BLaER1 treated with 17β-estradiol and CSF1 and Interleukin-3, amounts not matched to agents 10 nM and 100 nM (cell line): ENCODE measurements around the gene RASL12.

Experiments used
- H3K27ac ChIP-seq, 11 experiments: shearing (Covaris generic); formaldehyde crosslinking; 2 replicates each; pipeline ENCODE4 v1.8.1; 2022
- H3K27me3 ChIP-seq, 11 experiments: shearing (Covaris generic); formaldehyde crosslinking; 2 replicates each; pipeline ENCODE4 v1.8.1; 2022
- H3K36me3 ChIP-seq, 11 experiments: shearing (Covaris generic); formaldehyde crosslinking; 2 replicates each; pipeline ENCODE4 v1.8.1; 2022
- H3K4me1 ChIP-seq, 10 experiments: shearing (Covaris generic); formaldehyde crosslinking; 2 replicates each; pipeline ENCODE4 v1.8.1; 2022
- H3K4me2 ChIP-seq, 11 experiments: shearing (Covaris generic); formaldehyde crosslinking; 2 replicates each; pipeline ENCODE4 v1.8.1; 2022
- H3K4me3 ChIP-seq, 10 experiments: shearing (Covaris generic); formaldehyde crosslinking; 2 replicates each; pipeline ENCODE4 v1.8.1; 2022
- H3K9ac ChIP-seq, 11 experiments: shearing (Covaris generic); formaldehyde crosslinking; 2 replicates each; pipeline ENCODE4 v1.8.1; 2022
- H3K9me3 ChIP-seq, 11 experiments: shearing (Covaris generic); formaldehyde crosslinking; replicated peaks in 1 of 11; 2 replicates each; pipeline ENCODE4 v1.8.1; 2022
- H4K20me1 ChIP-seq, 11 experiments: shearing (Covaris generic); formaldehyde crosslinking; 2 replicates each; pipeline ENCODE4 v1.8.1; 2022
- Cebpa-rat ChIP-seq, 11 experiments: shearing (Covaris generic); IDR thresholded peaks; 2 replicates each; pipeline ENCODE4 v1.8.1; 2022

Gene RASL12

DNA sequence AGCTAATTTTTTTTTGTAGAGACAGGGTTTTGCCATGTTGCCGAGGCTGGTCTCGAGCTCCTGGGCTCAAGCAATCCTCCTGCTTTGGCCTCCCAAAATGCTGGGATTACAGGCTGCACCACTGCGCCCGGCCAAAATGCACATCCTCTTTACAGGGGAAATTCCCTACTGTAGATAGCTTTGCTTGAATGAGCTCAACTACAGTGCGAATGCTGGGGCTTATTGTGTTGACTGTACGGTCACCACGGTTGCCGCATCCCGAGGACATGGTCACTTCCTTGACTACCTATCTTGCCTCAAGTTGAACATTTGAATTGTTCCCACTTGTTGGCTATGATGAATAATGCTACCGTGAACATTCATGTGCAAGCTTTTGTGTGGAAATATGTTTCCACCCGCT is 33.1 kb downstream of the RASL12 start:
- Histone ChIP-seq H3K27me3 (no peaks in the 10 kb centered on the region), H3K36me3 (no peaks in the 10 kb centered on the region)
- no peak for TF ChIP-seq Cebpa-rat (IDR thresholded peaks at IDR 0.05)

DNA sequence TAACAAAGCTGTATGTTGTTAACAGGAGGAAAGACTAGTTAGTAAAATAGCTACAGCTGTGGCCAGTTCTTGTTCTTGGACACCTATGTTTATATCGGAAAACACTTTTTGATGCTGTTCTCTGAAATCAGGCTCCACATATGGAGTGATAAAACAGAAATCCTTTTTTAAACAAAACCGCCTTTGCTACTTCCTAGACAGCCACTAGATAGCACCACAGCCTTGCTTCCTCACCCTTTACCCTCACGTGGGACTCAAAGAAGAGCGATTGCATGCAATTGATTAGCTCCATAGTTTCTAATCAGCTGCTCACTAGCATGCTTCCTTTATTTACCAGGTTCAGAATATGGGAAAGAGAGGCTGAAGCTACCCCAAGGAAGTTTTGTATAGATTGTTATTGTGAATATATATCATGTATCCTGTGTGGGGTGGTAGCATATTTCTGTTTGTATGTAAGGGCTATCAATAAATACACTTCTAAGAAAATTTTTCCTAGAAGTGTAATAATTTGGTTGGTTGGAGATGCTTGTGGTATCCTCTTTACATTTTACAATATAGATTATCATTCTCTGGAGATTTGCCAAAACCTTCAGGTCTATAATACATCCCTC is 34.0 kb downstream of the RASL12 start:
- no peaks in the 10 kb centered on the region for H3K9me3 ChIP-seq
- H3K4me3 ChIP-seq = no peak overlapping the region
- peak overlapping the region; percentile 47 to 79 (median 62) for H3K4me2 ChIP-seq
- H3K36me3 ChIP-seq = no peaks in the 10 kb centered on the region
- H3K27me3 ChIP-seq = no peaks in the 10 kb centered on the region
- H3K27ac ChIP-seq = 0 out of 22 replicates have a peak overlapping the region, but pooled peaks of 1 of the 11 experiments have one; percentile 10
- H3K9ac ChIP-seq = peak overlapping the region in 7 of 11 experiments; percentile 15 to 50 (median 42); a peak in 9 of 22 replicates
- no peaks in the 10 kb centered on the region; a peak in 1 of 22 replicates for H4K20me1 ChIP-seq
- H3K4me1 ChIP-seq = peaks cover 12 to 26% (median 19%) of the 10 kb centered on the region in 10 experiments
- TF ChIP-seq Cebpa-rat (IDR thresholded peaks at IDR 0.05) = no peak

More for the DNA sequence above, 33.1 kb downstream of the RASL12 start:
- Histone ChIP-seq H3K4me3 (no peak overlapping the region), H3K9ac (no peak overlapping the region), H3K27ac (no peak overlapping the region), H4K20me1 (no peaks in the 10 kb centered on the region), H3K4me2 (no peak overlapping the region), H3K9me3 (no peaks in the 10 kb centered on the region), H3K4me1 (peaks cover 12 to 26% (median 18%) of the 10 kb centered on the region in 10 experiments)

DNA sequence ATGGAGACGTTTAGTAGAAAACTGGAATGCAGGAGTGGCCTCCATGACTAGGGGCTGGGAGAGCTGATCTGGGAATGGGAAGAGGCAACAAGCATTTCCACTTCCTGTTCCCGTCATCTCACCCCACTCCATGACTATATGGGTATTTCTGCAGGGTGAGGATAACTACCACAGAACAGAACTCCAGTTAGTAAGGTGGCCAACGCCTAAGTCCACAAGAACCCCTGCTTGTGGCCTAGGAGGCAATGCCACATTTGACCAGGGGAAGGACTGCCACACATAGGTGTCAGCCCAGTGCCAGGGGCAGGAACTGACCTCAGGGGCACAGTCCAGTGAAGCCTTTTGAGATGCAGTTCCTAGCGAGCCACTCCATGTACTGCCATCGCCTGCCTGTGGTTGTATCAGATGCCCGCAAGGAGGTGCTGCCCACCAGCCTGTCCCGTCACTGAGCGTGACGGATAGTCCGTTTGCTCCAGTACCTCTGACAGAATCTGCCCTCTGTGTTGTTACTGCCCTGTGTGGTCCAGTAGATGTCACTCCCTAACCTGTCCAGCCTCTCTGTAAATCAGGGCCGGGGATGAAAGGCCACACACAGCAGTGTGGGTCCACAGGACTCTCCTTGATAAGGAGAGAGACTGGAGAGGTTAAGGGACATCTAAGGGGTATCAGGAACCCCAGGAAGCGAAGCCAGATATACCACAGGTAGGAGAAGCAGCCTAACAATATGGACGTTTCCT is 34.8 kb downstream of the RASL12 start:
- TF ChIP-seq Cebpa-rat (IDR thresholded peaks at IDR 0.05) = no peak
- Histone ChIP-seq H3K9me3 (no peaks in the 10 kb centered on the region), H3K27me3 (no peaks in the 10 kb centered on the region), H3K27ac (peak overlapping the region in 2 of 11 experiments; percentile 10 to 45; a peak in 1 of 22 replicates), H4K20me1 (peaks cover 0 to 5% (median 0%) of the 10 kb centered on the region in 11 experiments; a peak in 8 of 22 replicates), H3K4me3 (no peak overlapping the region), H3K4me1 (peaks cover 19 to 32% (median 25%) of the 10 kb centered on the region in 10 experiments), H3K36me3 (no peaks in the 10 kb centered on the region), H3K4me2 (peak overlapping the region; percentile 47 to 79 (median 62)), H3K9ac (peak overlapping the region in 7 of 11 experiments; percentile 15 to 50 (median 42); a peak in 13 of 22 replicates)

DNA sequence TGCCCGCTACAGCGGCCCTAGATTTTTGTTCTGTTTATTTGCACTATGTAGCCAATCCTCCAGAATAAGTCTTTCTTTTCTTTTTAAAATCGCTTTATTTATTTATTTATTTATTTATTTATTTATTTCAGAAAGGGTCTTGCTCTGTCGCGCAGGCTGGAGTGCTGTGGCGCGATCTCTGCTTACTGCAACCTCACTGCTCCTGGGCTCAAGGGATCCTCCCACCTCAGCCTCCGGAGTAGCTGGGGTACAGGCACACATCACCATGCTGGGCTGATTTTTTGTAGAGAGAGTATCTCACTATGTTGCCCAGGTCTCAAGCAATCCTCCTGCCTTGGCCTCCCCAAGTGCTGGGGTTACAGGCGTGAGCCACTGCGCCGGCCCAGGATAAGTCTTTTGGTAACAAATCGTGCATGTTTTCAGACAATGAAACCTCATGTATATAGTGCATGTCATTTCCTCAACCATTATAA is 38.0 kb downstream of the RASL12 start:
- no peaks in the 10 kb centered on the region for H3K9me3 ChIP-seq

DNA sequence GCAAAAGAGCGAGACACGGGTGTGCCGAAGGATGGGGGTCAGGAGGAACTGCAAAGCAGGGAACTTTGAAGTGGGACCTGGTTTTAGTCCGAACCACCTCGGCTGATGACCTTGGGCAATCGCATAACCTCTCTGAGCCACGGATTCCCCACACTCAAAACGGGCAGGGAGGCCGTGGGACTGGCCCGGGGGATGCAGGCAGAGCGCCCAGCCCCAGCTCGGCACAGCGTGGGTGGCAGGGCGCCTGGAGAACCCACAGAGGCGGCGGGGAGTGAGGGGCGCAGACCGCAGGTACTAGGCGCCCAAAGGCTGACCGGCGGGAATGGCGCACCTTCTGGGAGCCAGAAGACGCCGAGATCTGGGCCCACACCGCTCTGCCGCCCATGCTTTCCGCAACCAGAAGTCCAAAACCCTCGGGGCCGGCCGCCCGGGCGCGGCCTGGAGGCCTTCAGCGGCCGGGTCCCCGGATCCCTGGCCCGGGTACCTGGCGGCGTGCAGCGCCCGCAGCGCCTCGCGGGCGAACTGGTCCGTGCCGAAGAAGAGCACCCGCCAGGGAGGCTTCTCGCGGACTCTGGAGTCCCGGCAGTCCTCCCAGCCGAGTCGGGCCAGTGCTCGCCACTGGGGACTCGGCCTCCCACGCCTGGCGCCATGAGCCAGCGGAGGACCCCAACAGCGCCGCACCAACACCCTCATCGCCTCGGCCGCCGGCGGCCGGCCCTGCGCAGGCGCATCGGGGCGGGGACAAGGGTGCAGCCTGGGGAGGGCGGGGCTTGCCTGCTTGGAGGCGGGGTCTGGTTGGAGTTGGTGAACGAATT is 38.7 kb downstream of the RASL12 start, which contains the start of gene MTFMT:
MTFMT (minus strand) TSS at position 719 of the 815 bp plus-strand sequence; CDS start at position 693, 26 bp downstream.
- peak within 1 kb of the TSS; percentile 23 to 89 (median 84); a peak in 21 of 22 replicates for H3K27ac ChIP-seq

More for the DNA sequence above, 38.0 kb downstream of the RASL12 start:
- H3K4me1 ChIP-seq = peaks cover 30 to 45% (median 36%) of the 10 kb centered on the region in 10 experiments
- H4K20me1 ChIP-seq = peaks cover 0 to 9% (median 0%) of the 10 kb centered on the region in 11 experiments; a peak in 9 of 22 replicates
- peaks cover 17 to 24% (median 21%) of the 10 kb centered on the region in 11 experiments; a peak in 21 of 22 replicates for H3K36me3 ChIP-seq
- H3K27ac ChIP-seq = no peak overlapping the region; a peak in 1 of 22 replicates
- no peaks in the 10 kb centered on the region for H3K27me3 ChIP-seq
- peak overlapping the region; percentile 83 to 99 (median 94); a peak in 19 of 20 replicates for H3K4me3 ChIP-seq
- TF ChIP-seq Cebpa-rat (IDR thresholded peaks at IDR 0.05) = no peak
- H3K9ac ChIP-seq = peak overlapping the region in 5 of 11 experiments; percentile 81 to 93 (median 90); a peak in 7 of 22 replicates
- H3K4me2 ChIP-seq = peak overlapping the region in 7 of 11 experiments; percentile 11 to 42 (median 26); a peak in 7 of 22 replicates

DNA sequence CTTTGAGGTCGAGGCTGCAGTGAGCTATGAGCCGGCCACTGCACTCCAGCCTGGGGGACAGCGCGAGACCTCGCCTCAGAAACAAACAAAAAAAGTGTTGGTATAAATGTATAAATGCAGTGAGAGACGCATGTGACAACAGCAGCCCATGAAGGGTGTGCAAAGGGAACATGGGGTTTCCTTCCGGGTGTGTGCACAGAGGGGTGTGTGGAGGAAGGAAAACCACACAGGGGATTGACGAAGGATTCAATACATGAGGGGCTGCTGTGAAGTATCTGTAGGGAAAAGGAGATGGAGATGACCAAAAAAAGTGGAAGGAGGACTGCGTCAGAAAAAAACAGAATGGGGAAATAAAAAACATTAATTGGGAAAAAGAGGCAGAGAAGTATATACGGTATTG is 39.5 kb downstream of the RASL12 start:
- H3K27me3 ChIP-seq = no peaks in the 10 kb centered on the region
- H4K20me1 ChIP-seq = peaks cover 0 to 9% (median 0%) of the 10 kb centered on the region in 11 experiments; a peak in 9 of 22 replicates
- no peaks in the 10 kb centered on the region for H3K9me3 ChIP-seq
- peaks cover 21 to 30% (median 28%) of the 10 kb centered on the region in 10 experiments for H3K4me1 ChIP-seq
- H3K27ac ChIP-seq = peak overlapping the region in 10 of 11 experiments; percentile 2 to 89 (median 81); a peak in 12 of 22 replicates
- H3K36me3 ChIP-seq = peaks cover 23 to 39% (median 35%) of the 10 kb centered on the region in 11 experiments; a peak in 21 of 22 replicates
- peak overlapping the region; percentile 83 to 99 (median 94) for H3K4me3 ChIP-seq
- no peak for TF ChIP-seq Cebpa-rat (IDR thresholded peaks at IDR 0.05)
- H3K4me2 ChIP-seq = peak overlapping the region; percentile 88 to 98 (median 92)
- H3K9ac ChIP-seq = peak overlapping the region; percentile 81 to 96 (median 87); a peak in 21 of 22 replicates

More for the DNA sequence above, 38.7 kb downstream of the RASL12 start, which contains the start of gene MTFMT:
- Histone ChIP-seq H3K9me3 (no peaks in the 10 kb centered on the region), H3K36me3 (peaks cover 23 to 31% (median 28%) of the 10 kb centered on the region in 11 experiments; a peak in 21 of 22 replicates), H3K4me2 (peak within 1 kb of the TSS; percentile 88 to 98 (median 92)), H3K9ac (peak within 1 kb of the TSS; percentile 81 to 96 (median 87)), H3K4me1 (peaks cover 29 to 38% (median 35%) of the 10 kb centered on the region in 10 experiments), H3K27me3 (no peaks in the 10 kb centered on the region), H3K4me3 (peak within 1 kb of the TSS; percentile 83 to 99 (median 94)), H4K20me1 (peaks cover 0 to 9% (median 0%) of the 10 kb centered on the region in 11 experiments; a peak in 9 of 22 replicates)
- no peak for TF ChIP-seq Cebpa-rat (IDR thresholded peaks at IDR 0.05)

DNA sequence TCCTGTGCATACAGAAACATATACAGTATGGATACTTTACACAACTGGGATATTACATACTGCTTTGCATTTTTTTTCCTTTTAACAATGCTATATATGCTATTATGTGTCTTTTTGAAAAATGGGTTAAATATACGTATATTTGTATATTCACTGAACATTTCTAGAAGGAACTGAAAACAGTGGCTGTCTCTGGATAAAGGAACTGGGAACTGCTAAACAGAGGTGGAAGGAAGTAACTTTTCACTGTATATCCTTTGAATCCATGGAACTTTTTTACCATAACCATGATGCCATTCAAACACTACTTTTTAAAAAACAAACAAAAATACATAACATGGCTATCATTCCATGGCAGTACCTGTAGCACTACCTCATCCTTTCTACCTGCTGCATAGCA is 40.2 kb downstream of the RASL12 start:
- peak overlapping the region; percentile 88 to 98 (median 92) for H3K4me2 ChIP-seq

More for the DNA sequence above, 40.2 kb downstream of the RASL12 start:
- Histone ChIP-seq H4K20me1 (peaks cover 0 to 9% (median 0%) of the 10 kb centered on the region in 11 experiments; a peak in 9 of 22 replicates), H3K27me3 (no peaks in the 10 kb centered on the region), H3K36me3 (peaks cover 25 to 45% (median 40%) of the 10 kb centered on the region in 11 experiments; a peak in 21 of 22 replicates), H3K4me1 (peaks cover 15 to 23% (median 20%) of the 10 kb centered on the region in 10 experiments), H3K27ac (peak overlapping the region in 2 of 11 experiments; percentile 2 to 18; a peak in 1 of 22 replicates), H3K9me3 (no peaks in the 10 kb centered on the region), H3K9ac (peak overlapping the region in 7 of 11 experiments; percentile 81 to 93 (median 90); a peak in 10 of 22 replicates), H3K4me3 (peak overlapping the region in 9 of 10 experiments; percentile 83 to 99 (median 96); a peak in 14 of 20 replicates)
- no peak for TF ChIP-seq Cebpa-rat (IDR thresholded peaks at IDR 0.05)
